ENCODE results near the gene NAA10. TPM values are rescaled to one million over a fixed set of nuclear protein-coding genes. Genes with fewer than 3 reads are reported as not detected.

The NAA10 gene
- total and polyA plus RNA-seq, 4 donors = 70.2 to 287 (median 84.5) TPM

DNA sequence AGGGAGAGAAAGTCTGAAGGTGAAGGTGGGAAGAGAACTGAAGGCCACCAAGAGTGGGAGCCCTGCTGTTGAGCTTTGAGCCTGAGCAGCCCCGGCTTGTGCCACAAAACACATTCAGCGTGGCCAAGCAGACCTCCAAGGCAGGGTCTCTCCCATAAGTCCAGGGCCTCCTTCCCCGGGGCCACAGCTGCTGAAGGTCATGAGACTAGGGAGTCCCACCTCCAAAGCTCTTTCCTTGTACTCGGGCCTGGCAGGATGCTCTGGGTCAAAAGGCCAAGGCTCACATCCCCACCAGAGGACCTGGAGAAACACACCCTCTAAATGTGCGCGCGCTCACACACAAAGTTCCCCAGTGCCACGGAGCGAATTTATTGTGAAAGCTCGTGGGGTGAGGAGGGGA is 5.3 kb downstream of the NAA10 start:
- H3K4me1 ChIP-seq (ENCODE audit: control insufficient read depth in 1 of 2, insufficient read depth in 2 of 2, low read length in 2 of 2) = no peaks in the 10 kb centered on the region
- H3K4me3 ChIP-seq (ENCODE audit: low read length in 2 of 2) = no peak overlapping the region
- ATAC-seq (ENCODE audit: low FRiP score) (no peak), DNase-seq (no peak)
- H3K27ac ChIP-seq (ENCODE audit: low read depth in 1 of 2, low read length in 2 of 2) = no peak overlapping the region
- intact Hi-C loops (cut with DNase I) = loop anchor here in 1 of 2 donors (2.0 kb wide), 1 partner anchor 43 kb away; the partner anchor contains the start of gene TMEM187
- H3K9me3 ChIP-seq (ENCODE audit: control insufficient read depth, low read length) = no peaks in the 10 kb centered on the region
- no peaks in the 10 kb centered on the region for H3K27me3 ChIP-seq (ENCODE audit: control insufficient read depth in 1 of 2, insufficient read depth in 2 of 2, low read length in 1 of 2)
- 85 to 88% methylated on average over 10 of the region's 10 CpGs for WGBS, 2 donors
- H3K36me3 ChIP-seq (ENCODE audit: control insufficient read depth in 1 of 2, insufficient read depth in 2 of 2, low read length in 1 of 2) = no peaks in the 10 kb centered on the region

DNA sequence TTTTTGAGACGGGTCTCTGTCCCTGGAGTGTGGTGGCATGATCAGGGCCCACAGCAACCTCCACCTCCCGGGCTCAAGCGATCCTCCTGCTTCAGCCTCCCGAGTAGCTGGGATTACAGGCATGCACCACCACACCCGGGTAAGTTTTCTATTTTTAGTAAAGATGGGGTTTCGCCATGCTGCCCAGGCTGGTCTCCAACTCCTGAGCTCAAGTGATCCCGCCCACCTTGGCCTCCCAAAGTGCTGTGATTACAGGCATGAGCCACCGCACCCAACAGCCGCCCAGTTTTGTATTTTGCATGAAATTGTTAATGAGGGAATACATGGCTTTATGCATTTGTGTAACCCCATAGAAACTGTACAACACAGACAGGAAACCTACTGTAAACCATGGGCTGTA is 6.0 kb downstream of the NAA10 start:
- Histone ChIP-seq H3K9me3 (ENCODE audit: control insufficient read depth, low read length) (no peaks in the 10 kb centered on the region), H3K36me3 (ENCODE audit: control insufficient read depth in 1 of 2, insufficient read depth in 2 of 2, low read length in 1 of 2) (no peaks in the 10 kb centered on the region), H3K27ac (ENCODE audit: low read depth in 1 of 2, low read length in 2 of 2) (no peak overlapping the region), H3K4me3 (ENCODE audit: low read length in 2 of 2) (no peak overlapping the region), H3K27me3 (ENCODE audit: control insufficient read depth in 1 of 2, insufficient read depth in 2 of 2, low read length in 1 of 2) (no peaks in the 10 kb centered on the region), H3K4me1 (ENCODE audit: control insufficient read depth in 1 of 2, insufficient read depth in 2 of 2, low read length in 2 of 2) (no peaks in the 10 kb centered on the region)
- intact Hi-C loops (cut with DNase I) = loop anchor here in 1 of 2 donors (2.0 kb wide), 1 partner anchor 44 kb away; the partner anchor contains the start of gene TMEM187
- ATAC-seq (ENCODE audit: low FRiP score) = no peak
- 46 to 50% methylated on average over 9 of the region's 9 CpGs for WGBS, 2 donors
- DNase-seq = no peak

DNA sequence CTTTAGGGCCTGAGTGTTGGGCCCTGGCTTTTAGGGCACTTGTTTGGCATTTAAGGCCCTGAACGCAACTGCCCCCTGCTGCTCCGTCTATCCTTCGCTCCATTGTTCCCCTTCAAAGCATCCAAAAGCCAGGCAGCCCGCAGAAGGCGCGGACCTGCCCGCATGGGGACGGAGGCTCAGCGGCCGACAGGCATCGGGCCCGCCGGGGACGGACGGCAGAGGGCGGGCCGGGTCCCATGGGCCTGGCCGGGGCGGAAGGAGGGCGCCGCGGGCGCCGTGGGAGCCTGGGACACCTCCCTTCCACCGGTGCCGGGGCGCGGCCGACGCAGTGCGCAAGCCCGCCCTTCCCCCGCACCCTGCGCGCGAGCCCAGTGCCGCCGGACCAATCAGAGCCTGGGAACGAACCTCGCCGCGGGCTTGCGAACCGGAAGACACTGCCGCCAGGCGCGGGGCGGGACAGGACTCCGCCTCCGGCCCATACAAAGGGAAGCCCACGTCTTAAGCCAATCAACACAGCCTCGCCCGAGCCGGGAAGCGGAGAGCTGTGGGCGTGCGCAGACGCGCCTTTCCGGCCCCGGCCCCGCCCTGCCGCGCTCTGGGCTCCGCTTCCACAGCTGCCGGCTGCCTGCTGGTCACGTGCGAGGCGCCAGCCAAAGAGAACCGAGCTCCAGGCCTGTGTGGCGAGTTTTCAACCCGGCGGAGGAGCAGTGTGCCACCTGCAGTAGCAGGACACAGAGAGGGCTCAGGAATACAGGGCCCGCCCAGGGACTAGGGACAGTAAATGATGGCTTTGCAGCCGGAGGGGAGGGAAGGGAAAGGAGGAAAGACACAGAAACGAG is 6.7 kb downstream of the NAA10 start:
- ATAC-seq (ENCODE audit: low FRiP score) (peak; percentile 95), DNase-seq (peak; percentile 98 to 99)
- Histone ChIP-seq H3K9me3 (ENCODE audit: control insufficient read depth, low read length) (no peaks in the 10 kb centered on the region), H3K4me1 (ENCODE audit: control insufficient read depth in 1 of 2, insufficient read depth in 2 of 2, low read length in 2 of 2) (no peaks in the 10 kb centered on the region), H3K27ac (ENCODE audit: low read depth in 1 of 2, low read length in 2 of 2) (peak overlapping the region in 1 of 2 donors; percentile 88), H3K4me3 (ENCODE audit: low read length in 2 of 2) (peak overlapping the region; percentile 31 to 43), H3K27me3 (ENCODE audit: control insufficient read depth in 1 of 2, insufficient read depth in 2 of 2, low read length in 1 of 2) (no peaks in the 10 kb centered on the region), H3K36me3 (ENCODE audit: control insufficient read depth in 1 of 2, insufficient read depth in 2 of 2, low read length in 1 of 2) (no peaks in the 10 kb centered on the region)
- intact Hi-C loops (cut with DNase I) = loop anchor here in 1 of 2 donors (2.0 kb wide), 1 partner anchor 45 kb away; the partner anchor contains the start of gene TMEM187
- 0 to 10% methylated on average over 75 to 76 of the region's 76 CpGs for WGBS, 2 donors

DNA sequence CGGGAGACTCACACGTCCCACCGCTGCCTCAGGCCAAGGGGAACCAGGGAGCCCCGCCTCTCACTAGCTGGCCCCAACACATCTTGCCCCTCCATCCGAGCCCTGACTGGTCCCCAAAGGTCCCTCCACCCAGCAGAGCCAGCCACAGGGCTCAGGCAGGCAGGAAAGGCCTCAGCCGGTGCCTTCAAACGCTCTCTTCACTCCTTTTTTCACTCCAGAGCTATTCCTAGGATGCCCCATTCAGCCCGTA is 7.2 kb downstream of the NAA10 start:
- no peaks in the 10 kb centered on the region for H3K27me3 ChIP-seq (ENCODE audit: control insufficient read depth in 1 of 2, insufficient read depth in 2 of 2, low read length in 1 of 2)
- no peaks in the 10 kb centered on the region for H3K36me3 ChIP-seq (ENCODE audit: control insufficient read depth in 1 of 2, insufficient read depth in 2 of 2, low read length in 1 of 2)
- ATAC-seq (ENCODE audit: low FRiP score) (no peak), DNase-seq (no peak)
- H3K4me1 ChIP-seq (ENCODE audit: control insufficient read depth in 1 of 2, insufficient read depth in 2 of 2, low read length in 2 of 2) = no peaks in the 10 kb centered on the region
- no peaks in the 10 kb centered on the region for H3K9me3 ChIP-seq (ENCODE audit: control insufficient read depth, low read length)
- peak overlapping the region in 1 of 2 donors; percentile 88 for H3K27ac ChIP-seq (ENCODE audit: low read depth in 1 of 2, low read length in 2 of 2)
- intact Hi-C loops (cut with DNase I) = no loop called here
- WGBS, 2 donors = 0 to 8% methylated on average over 7 to 8 of the region's 8 CpGs
- peak overlapping the region; percentile 31 to 43 for H3K4me3 ChIP-seq (ENCODE audit: low read length in 2 of 2)

DNA sequence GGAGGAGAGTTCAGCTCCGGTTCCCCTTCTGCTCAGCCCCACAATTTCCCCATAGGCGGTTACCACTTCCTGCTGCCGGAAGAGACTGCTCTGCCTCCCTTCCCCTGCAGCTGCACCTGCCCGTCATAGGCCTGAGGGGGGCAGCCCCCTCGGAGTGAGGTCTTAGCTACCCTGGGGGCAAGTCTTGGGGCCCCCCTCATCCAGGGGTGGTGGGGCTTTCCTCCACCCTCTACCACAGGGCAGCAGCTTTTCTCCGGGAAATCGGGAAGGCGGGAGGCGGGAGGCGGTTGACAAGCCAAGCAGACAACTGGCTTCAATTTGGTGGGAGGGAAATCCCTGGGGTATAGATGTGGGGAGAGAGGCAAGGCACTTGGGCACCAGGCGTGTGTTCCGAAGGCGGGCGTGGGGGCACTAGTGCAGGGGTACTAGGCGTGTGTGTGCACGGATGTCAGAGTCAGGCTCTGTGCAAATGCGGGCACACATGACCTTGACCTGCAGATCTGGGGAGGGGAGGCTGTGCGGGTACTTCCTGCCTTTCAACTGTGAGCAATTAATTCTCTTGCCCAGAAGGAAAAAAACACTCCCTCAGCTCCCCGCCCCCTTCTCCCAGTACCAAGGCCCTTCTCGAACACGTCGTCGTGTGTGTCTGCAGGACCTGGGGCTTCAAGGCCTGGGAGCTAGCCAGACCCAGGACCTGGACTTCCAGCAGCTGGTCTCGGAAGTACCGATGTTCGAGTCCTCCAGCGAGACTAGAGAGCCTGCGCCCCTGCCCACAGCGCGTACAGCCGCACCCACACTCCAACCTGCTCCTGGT is 7.8 kb downstream of the NAA10 start:
- WGBS, 2 donors = 5 to 31% methylated on average over 29 to 31 of the region's 31 CpGs
- peak overlapping the region in 1 of 2 donors; percentile 43 for H3K4me3 ChIP-seq (ENCODE audit: low read length in 2 of 2)
- intact Hi-C loops (cut with DNase I) = no loop called here
- no peaks in the 10 kb centered on the region for H3K9me3 ChIP-seq (ENCODE audit: control insufficient read depth, low read length)
- H3K27me3 ChIP-seq (ENCODE audit: control insufficient read depth in 1 of 2, insufficient read depth in 2 of 2, low read length in 1 of 2) = no peaks in the 10 kb centered on the region
- ATAC-seq (ENCODE audit: low FRiP score) (peak; percentile 3), DNase-seq (peak in 1 of 2 donors; percentile 85)
- H3K27ac ChIP-seq (ENCODE audit: low read depth in 1 of 2, low read length in 2 of 2) = peak overlapping the region in 1 of 2 donors; percentile 88
- H3K4me1 ChIP-seq (ENCODE audit: control insufficient read depth in 1 of 2, insufficient read depth in 2 of 2, low read length in 2 of 2) = no peaks in the 10 kb centered on the region
- no peaks in the 10 kb centered on the region for H3K36me3 ChIP-seq (ENCODE audit: control insufficient read depth in 1 of 2, insufficient read depth in 2 of 2, low read length in 1 of 2)

- Histone ChIP-seq H3K4me1 (ENCODE audit: control insufficient read depth in 1 of 2, insufficient read depth in 2 of 2, low read length in 2 of 2) (no peaks in the 10 kb centered on the region), H3K27ac (ENCODE audit: low read depth in 1 of 2, low read length in 2 of 2) (no peak overlapping the region), H3K27me3 (ENCODE audit: control insufficient read depth in 1 of 2, insufficient read depth in 2 of 2, low read length in 1 of 2) (no peaks in the 10 kb centered on the region), H3K36me3 (ENCODE audit: control insufficient read depth in 1 of 2, insufficient read depth in 2 of 2, low read length in 1 of 2) (no peaks in the 10 kb centered on the region), H3K9me3 (ENCODE audit: control insufficient read depth, low read length) (no peaks in the 10 kb centered on the region), H3K4me3 (ENCODE audit: low read length in 2 of 2) (no peak overlapping the region)
- DNase-seq (no peak), ATAC-seq (ENCODE audit: low FRiP score) (no peak)
- WGBS, 2 donors = 38 to 46% methylated on average over 4 of the region's 4 CpGs
- intact Hi-C loops (cut with DNase I) = no loop called here
Observed at GRCh38 chrX:153926552-153926857, 8.3 kb downstream of the NAA10 start.

GRCh38 chrX:153925739-153926551 is 8.9 kb downstream of the NAA10 start, which contains the start of gene ARHGAP4:
ARHGAP4 (minus strand) TSS chrX:153926264; CDS start chrX:153926202, 62 bp downstream.
- WGBS, 2 donors = 22 to 38% methylated on average over 36 to 59 of the region's 59 CpGs
- DNase-seq (no peak), ATAC-seq (ENCODE audit: low FRiP score) (no peak)
- Histone ChIP-seq H3K27ac (ENCODE audit: low read depth in 1 of 2, low read length in 2 of 2) (peak within 1 kb of the TSS in 1 of 2 donors; percentile 2), H3K36me3 (ENCODE audit: control insufficient read depth in 1 of 2, insufficient read depth in 2 of 2, low read length in 1 of 2) (no peaks in the 10 kb centered on the region), H3K4me1 (ENCODE audit: control insufficient read depth in 1 of 2, insufficient read depth in 2 of 2, low read length in 2 of 2) (no peaks in the 10 kb centered on the region), H3K27me3 (ENCODE audit: control insufficient read depth in 1 of 2, insufficient read depth in 2 of 2, low read length in 1 of 2) (no peaks in the 10 kb centered on the region), H3K4me3 (ENCODE audit: low read length in 2 of 2) (no peak within 1 kb of the TSS), H3K9me3 (ENCODE audit: control insufficient read depth, low read length) (no peaks in the 10 kb centered on the region)
- intact Hi-C loops (cut with DNase I) = no loop called here

DNA sequence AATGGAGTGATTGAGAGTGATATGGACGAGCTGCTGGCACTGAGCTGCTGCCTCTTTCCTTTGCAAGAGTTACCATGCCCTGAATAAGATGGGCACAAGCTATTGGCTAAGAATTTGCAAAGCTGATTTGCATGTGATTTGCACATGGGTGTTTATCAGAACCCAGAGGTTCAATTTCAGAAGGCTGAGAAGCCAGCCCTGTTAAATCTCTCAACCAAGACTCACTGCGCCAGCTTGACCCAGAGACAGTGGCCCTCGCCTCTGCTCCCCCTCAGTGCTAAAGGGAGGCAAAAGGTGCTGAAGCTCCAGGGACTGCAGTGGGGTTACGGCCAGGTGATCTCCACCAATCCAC is 9.5 kb downstream of the NAA10 start:
- H3K4me3 ChIP-seq (ENCODE audit: low read length in 2 of 2) = no peak overlapping the region
- no peak overlapping the region for H3K27ac ChIP-seq (ENCODE audit: low read depth in 1 of 2, low read length in 2 of 2)
- DNase-seq (no peak), ATAC-seq (ENCODE audit: low FRiP score) (no peak)
- H3K27me3 ChIP-seq (ENCODE audit: control insufficient read depth in 1 of 2, insufficient read depth in 2 of 2, low read length in 1 of 2) = no peaks in the 10 kb centered on the region
- intact Hi-C loops (cut with DNase I) = no loop called here
- no peaks in the 10 kb centered on the region for H3K9me3 ChIP-seq (ENCODE audit: control insufficient read depth, low read length)
- H3K36me3 ChIP-seq (ENCODE audit: control insufficient read depth in 1 of 2, insufficient read depth in 2 of 2, low read length in 1 of 2) = no peaks in the 10 kb centered on the region
- 78 to 85% methylated on average over 4 of the region's 4 CpGs for WGBS, 2 donors
- no peaks in the 10 kb centered on the region for H3K4me1 ChIP-seq (ENCODE audit: control insufficient read depth in 1 of 2, insufficient read depth in 2 of 2, low read length in 2 of 2)
